GM21423 (cell line): ENCODE measurements around the gene TXNDC11.
A peak's percentile ranks its signal among the peaks of the same experiment; 100 is the strongest.

ENCODE experiments used
- ATAC-seq: cut with Tn5 transposase; IDR thresholded peaks from one replicate; pipeline ENCODE4 v1.9.1; 2021; ENCODE audit warnings: mild to moderate bottlenecking, moderate library complexity; ENCODE audit not compliant: unreplicated experiment

Gene TXNDC11

GRCh38 chr16:11722468-11722808 lies 20.2 kb downstream of the TXNDC11 start:
- ATAC-seq = no peak

- ATAC-seq = no peak
Measured at GRCh38 chr16:11721781-11722467, 20.7 kb downstream of the TXNDC11 start.

DNA sequence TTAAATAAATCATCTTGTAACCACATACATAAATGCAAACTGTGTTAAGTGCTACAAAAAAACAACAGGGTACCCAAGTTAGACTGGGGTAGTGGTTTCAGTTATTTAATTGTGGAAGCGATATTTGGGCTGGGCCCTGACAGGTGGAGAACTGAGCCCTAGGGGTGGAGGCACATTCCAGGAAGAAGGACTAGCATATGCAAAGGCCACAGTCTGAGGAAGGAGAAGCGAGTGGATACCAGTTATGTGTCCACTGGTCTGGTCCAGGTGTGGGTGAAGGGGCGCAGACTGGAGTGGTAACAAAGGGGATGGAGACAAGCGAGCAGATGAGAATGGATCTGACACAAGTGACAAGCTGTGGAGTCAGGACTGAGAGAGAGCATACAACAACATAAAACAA lies 22.9 kb downstream of the TXNDC11 start:
- ATAC-seq = no peak

DNA sequence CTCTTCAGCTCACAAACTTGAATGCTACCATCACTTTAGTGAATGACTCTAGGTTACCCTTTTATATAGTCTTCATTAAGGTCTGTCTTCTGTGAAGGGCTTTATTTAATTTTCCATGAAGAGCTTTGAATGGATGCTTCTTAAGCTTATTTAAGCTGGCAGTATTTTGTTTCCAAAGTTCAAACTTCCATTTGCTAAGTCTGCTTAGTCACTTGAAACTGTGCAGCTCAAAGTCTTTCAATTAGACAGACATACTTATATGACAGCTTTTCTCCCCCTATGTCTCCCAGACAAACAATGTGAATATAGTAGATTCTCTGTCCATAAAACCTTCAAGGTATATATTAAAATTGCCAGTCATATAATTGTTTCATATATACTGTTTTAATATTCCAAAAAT lies 23.5 kb downstream of the TXNDC11 start:
- no peak for ATAC-seq

GRCh38 chr16:11717811-11718210 lies 24.8 kb downstream of the TXNDC11 start:
- no peak for ATAC-seq

GRCh38 chr16:11716336-11716735 lies 26.3 kb downstream of the TXNDC11 start:
- no peak for ATAC-seq

DNA sequence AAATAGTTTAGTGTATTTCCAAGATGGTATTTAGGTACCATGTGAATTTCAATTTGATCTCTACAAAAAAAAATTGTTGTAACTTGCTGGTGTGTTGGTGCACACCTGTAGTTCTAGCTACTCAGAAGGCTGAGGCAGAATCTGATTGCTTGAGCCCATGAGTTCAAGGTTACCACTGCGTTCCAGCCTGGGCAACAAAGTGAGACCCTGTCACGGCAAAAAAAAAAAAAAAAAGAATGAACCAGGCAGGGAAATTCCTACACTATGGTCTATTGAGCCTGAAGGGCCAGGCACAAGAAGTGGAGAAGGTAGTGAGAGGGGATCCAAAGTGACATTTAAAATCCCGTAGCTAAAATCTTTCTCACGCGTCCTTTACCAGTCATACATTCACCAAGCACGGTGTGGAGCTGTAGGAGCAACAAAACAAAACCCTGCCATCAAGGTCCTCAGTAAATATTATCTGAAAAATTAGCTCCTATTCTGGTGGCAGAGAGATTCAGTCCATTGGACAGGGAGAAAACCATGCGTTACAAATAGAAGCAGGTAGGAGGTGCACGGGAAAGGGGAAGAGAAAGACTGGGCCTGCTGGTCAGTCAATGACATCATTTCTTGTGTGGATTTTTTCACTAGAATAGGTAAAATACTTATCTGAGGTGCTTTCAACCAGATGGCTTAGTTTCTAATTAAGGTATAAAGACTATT lies 27.3 kb downstream of the TXNDC11 start:
- no peak for ATAC-seq

DNA sequence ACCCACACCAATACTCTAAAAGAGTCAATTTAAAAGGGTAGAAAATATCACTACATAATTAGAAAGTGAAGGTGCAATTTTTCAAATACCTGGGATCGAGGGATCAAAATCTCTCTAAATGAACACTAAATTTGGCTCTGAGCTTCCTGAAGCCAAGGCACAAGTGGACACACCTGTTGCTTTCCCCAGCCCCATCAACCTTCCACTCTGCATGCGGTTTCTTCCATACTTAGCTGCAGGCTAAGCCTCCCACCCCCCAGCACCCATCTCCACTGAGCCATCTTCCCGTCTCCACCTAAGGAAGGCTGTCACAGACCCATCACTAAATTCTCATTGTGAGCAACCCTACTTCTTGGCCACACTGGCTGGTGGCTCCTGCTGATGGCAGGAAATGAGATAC lies 30.5 kb downstream of the TXNDC11 start:
- ATAC-seq = no peak

- ATAC-seq = no peak
Measured at GRCh38 chr16:11711662-11712061, 31.0 kb downstream of the TXNDC11 start.

DNA sequence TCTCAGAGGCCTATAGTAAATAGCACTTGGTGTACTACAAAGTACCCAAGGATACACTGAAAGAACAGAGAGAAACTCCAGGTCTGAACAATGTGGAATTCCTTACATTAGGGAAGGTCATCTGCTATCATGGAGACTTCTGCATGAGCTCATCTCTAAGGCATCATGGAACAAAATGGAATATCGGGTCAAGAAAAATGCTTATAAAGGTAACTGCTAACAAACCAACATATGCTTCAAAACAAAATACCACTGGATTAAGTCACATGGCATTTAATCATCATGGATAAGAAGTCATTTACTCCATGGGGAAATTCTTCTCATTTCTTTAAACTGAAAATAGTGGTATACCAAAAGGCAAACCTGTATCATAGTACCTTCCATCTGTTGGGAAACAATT lies 34.2 kb downstream of the TXNDC11 start:
- ATAC-seq = no peak

DNA sequence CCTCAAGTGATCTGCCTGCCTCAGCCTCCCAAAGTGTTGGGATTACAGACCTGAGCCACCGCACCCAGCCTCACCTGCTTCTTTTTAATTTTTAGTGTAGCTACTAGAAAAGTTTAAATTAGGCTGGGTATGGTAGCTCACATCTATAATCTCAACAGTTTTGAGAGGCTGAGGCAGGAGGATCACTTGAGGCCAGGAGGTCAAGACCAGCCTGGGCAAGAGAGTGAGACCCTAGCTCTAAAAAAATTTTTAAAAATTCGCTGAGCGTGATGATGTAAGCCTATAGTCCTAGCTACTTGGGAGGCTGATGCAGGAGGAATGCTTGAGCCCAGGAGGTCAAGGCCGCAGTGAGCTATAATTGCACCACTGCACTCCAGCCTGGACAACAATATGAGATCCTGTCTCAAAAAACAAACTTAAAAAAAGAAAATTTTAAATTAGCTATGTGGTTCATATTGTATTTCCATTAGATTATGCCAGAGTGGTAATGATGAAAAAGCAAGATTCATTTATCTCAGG lies 34.9 kb downstream of the TXNDC11 start:
- ATAC-seq = no peak

DNA sequence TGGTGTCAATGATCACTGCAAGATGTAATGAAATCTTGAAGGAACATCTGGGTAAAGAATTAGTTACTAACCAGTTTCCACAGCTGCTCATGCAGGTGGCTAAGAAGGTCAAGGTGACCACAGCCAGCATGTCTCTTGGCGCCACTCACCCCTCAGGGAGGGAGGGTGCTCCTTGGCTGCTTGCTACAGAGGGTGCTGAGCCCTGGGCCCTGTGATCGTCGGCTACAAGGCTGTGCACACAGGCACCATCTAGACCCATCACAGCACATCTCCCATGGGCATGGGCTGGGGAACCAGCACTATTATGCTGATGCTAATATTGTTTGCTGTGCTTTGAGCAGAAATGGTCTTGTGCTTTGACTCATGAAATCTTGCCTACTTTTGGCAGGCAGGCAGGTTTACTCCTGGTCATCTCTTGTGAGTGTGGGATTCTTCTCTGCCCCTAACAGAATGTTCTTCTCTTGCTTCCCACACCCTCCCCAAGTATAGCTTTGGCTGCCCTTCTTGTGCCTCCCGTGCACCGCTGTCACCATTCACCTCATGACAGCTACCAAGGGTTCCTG lies 36.4 kb downstream of the TXNDC11 start:
- peak; percentile 76 for ATAC-seq

- no peak for ATAC-seq
Measured at GRCh38 chr16:11705311-11706025, 37.2 kb downstream of the TXNDC11 start.

DNA sequence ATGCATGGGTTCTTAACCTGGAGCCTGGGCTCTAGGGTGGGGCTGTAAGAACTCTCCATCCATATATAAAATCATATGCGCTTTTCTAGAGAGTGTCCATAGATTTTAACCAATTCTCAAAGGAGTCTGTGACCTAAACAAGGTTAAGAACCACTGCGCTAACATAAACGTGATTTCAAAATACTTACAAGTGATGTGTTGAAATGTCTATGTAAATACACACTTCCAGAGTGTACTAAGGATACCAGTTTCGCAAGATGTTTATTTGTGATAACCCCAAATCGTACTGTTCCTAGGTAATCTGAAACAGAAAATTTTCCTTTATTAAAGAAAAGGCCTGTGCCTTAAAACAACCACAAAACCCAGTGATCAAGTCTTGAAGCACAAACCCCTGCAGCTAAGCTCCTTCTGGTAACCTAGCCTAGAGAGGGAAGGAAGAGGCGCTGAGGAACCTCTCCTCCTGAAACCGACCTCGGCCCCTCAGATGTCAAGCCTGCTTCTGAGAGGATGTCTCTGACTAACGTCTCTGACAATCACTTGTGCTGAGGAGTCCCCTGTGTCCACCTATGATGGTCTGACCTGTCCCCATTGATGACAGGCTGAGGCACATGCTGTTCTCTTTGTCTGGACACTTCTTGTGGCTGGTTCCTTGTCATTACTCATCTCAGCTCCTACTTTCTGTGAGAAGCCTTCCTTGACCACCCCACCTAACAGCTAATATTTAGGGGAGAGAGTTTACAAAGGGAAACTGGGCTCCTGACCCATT lies 42.2 kb downstream of the TXNDC11 start:
- ATAC-seq = no peak

DNA sequence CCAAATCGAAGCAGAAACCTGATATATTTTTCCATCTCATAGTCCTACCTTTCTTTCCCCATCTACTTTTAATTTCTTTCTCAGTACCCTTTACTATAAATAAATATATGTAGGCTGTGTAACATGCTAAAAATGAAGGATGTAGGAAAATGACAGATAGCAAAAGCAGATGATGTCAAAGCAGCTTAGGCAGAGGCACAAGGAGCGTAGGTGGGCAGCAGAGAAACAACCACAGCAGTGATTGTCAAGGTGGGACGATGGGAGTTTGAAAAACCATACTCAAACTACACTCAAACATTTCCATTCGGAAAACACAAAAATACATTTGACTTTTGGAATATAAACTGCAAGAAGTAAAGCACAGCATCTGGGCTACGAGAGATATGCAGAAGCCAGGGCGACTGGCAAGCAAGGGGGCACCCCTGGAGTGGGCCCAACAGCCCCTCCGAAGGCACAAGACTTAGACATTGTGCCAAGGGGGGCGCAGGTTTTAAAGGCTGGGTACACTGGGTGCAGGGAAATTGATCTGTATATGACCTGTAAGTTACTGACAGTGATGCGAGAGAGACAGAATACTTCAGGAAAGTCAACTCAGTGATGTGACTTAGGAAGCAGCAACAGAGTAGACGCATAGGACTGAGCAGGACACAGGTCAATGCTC lies 43.3 kb downstream of the TXNDC11 start:
- ATAC-seq = no peak

- ATAC-seq = no peak
Measured at GRCh38 chr16:11698271-11698689, 44.4 kb downstream of the TXNDC11 start.

GRCh38 chr16:11697319-11697718 lies 45.3 kb downstream of the TXNDC11 start:
- no peak for ATAC-seq

GRCh38 chr16:11696266-11697012 lies 46.2 kb downstream of the TXNDC11 start:
- ATAC-seq = no peak

- ATAC-seq = no peak
Measured at GRCh38 chr16:11692651-11693050, 50.0 kb downstream of the TXNDC11 start.

- ATAC-seq = no peak
Measured at GRCh38 chr16:11692171-11692570, 50.5 kb downstream of the TXNDC11 start.
